HepG2 (cell line): Measurements from ENCODE around the gene PEAK1. TPM values are rescaled to one million over a fixed set of nuclear protein-coding genes. Genes with fewer than 3 reads are reported as not detected.

Source experiments
- ATAC-seq: fragments of 200-7000 bp; cut with Tn5 transposase; 3 replicates; pipeline ENCODE4 v1.9.1; 2020; ENCODE audit warnings: mild to moderate bottlenecking, moderate library complexity
- BruUV-seq: library from RNA; stranded (reverse); fragments of 400-500 nt; replicated peaks from 2 replicates; lab custom pipeline; 2021; lab: Mats Ljungman, UMichigan
- CTCF ChIA-PET: fragments of 300-600 bp; formaldehyde crosslinking; extraction: SDS; loops from one replicate; lab custom pipeline; 2021; ENCODE audit warnings: low total read pairs, inconsistent platforms, low intra/inter-chr PET ratio; lab: Yijun Ruan, JAX
- POLR2A ChIA-PET: fragments of 350-600 bp; sonication (Branson Sonifier 250); formaldehyde crosslinking; loops from one replicate; lab custom pipeline; 2020; ENCODE audit warnings: antibody characterized with exemption, inconsistent platforms; lab: Yijun Ruan, JAX
- DNase-seq: peaks from one replicate; pipeline ENCODE4 v3.0.0-alpha.2; 2015; ENCODE audit warnings: low spot score
- FAIRE-seq: peaks from 3 replicates; lab custom pipeline; 2011; peaks lifted over from hg19 to GRCh38; lab: Jason Lieb, UNC
- H2AFZ ChIP-seq: one replicate; pipeline ENCODE4 v1.6.1; 2011; ENCODE audit warnings: low read length, inconsistent platforms
- H3K27ac ChIP-seq: fragments of 300-600 bp; 3 replicates; pipeline ENCODE4 v1.8.0; 2011; ENCODE audit warnings: mixed run types, mild to moderate bottlenecking, mixed read lengths, low read length, inconsistent platforms; ENCODE audit not compliant: insufficient read depth; ENCODE audit errors: extremely low read length
- H3K27me3 ChIP-seq, 2 experiments: fragments of 200-600 bp in 1 of 2; 2 replicates in 1 of 2; 3 replicates in 1 of 2; pipeline versions ENCODE4 v1.6.0 to v1.8.0; 2011; ENCODE audit warnings: low read length in 2 of 2, mild to moderate bottlenecking in 2 of 2, moderate library complexity in 2 of 2, inconsistent platforms in 1 of 2; ENCODE audit not compliant: insufficient read depth in 2 of 2, control insufficient read depth in 1 of 2
- H3K36me3 ChIP-seq, 2 experiments: fragments of 200-600 bp in 1 of 2; replicated peaks in 1 of 2; 2 replicates in 1 of 2; 3 replicates in 1 of 2; pipeline versions ENCODE4 v1.5.1 to v1.8.0; 2011; ENCODE audit warnings: low read length in 2 of 2, inconsistent platforms in 1 of 2; ENCODE audit not compliant: insufficient read depth in 2 of 2, control insufficient read depth in 1 of 2
- H3K4me1 ChIP-seq: 2 replicates; pipeline ENCODE4 v1.5.1; 2012; ENCODE audit warnings: low read length, inconsistent platforms; ENCODE audit not compliant: insufficient read depth
- H3K4me2 ChIP-seq: 2 replicates; pipeline ENCODE4 v1.6.0; 2011; ENCODE audit warnings: low read depth, low read length, inconsistent platforms
- H3K4me3 ChIP-seq, 3 experiments: fragments of 200-600 bp in 1 of 3; sonication (generic), shearing (Covaris generic) in 1 of 3; replicated peaks in 1 of 3; 2 replicates each; pipeline ENCODE4 v1.5.1; 2011 to 2016; ENCODE audit warnings: low read length in 3 of 3, inconsistent platforms in 2 of 3, low read depth in 2 of 3, mild to moderate bottlenecking in 2 of 3, control low read depth in 1 of 3, mixed read lengths in 1 of 3; ENCODE audit not compliant: insufficient read depth in 1 of 3
- H3K79me2 ChIP-seq: one replicate; pipeline ENCODE4 v1.6.1; 2011; ENCODE audit warnings: low read length, inconsistent platforms; ENCODE audit not compliant: insufficient read depth
- H3K9ac ChIP-seq: 2 replicates; pipeline ENCODE4 v1.6.0; 2011; ENCODE audit warnings: mild to moderate bottlenecking, low read depth, low read length, inconsistent platforms; ENCODE audit not compliant: insufficient read depth
- H3K9me3 ChIP-seq: 2 replicates; pipeline ENCODE4 v1.5.1; 2012; ENCODE audit warnings: mild to moderate bottlenecking, low read length
- H4K20me1 ChIP-seq: 2 replicates; pipeline ENCODE4 v1.6.0; 2011; ENCODE audit warnings: inconsistent platforms, mild to moderate bottlenecking, low read length, moderate library complexity; ENCODE audit not compliant: insufficient read depth
- BORCS8-MEF2B ChIP-seq: sonication (generic); formaldehyde crosslinking; IDR thresholded peaks from 2 replicates; pipeline ENCODE4 v1.8.0; 2022; ENCODE audit warnings: mild to moderate bottlenecking, missing genetic modification reagents
- ELF1 ChIP-seq: sonication (generic); formaldehyde crosslinking; IDR thresholded peaks from 2 replicates; pipeline ENCODE4 v1.4.0; 2020; ENCODE audit warnings: missing genetic modification reagents
- FOXM1 ChIP-seq: sonication (generic); formaldehyde crosslinking; IDR thresholded peaks from 2 replicates; pipeline ENCODE4 v1.5.0; 2020; ENCODE audit warnings: missing genetic modification reagents
- JUND ChIP-seq: sonication (generic); formaldehyde crosslinking; IDR thresholded peaks from 2 replicates; pipeline ENCODE4 v1.8.0; 2022; ENCODE audit warnings: mild to moderate bottlenecking, missing genetic modification reagents
- MATR3 ChIP-seq: sonication (generic); formaldehyde crosslinking; IDR thresholded peaks from 2 replicates; pipeline ENCODE4 v1.4.0; 2020; ENCODE audit warnings: missing genetic modification reagents
- MYNN ChIP-seq: sonication (generic); formaldehyde crosslinking; IDR thresholded peaks from 2 replicates; pipeline ENCODE4 v1.4.0; 2020; ENCODE audit warnings: mild to moderate bottlenecking, low read depth, missing genetic modification reagents
- NAIF1 ChIP-seq: sonication (generic); formaldehyde crosslinking; IDR thresholded peaks from 2 replicates; pipeline ENCODE4 v1.5.0; 2020; ENCODE audit warnings: mild to moderate bottlenecking, missing genetic modification reagents, borderline replicate concordance
- NCOA1 ChIP-seq: sonication (generic); formaldehyde crosslinking; IDR thresholded peaks from 2 replicates; pipeline ENCODE4 v1.9.0; 2021; ENCODE audit warnings: missing genetic modification reagents
- SRF ChIP-seq: IDR thresholded peaks from 2 replicates; pipeline ENCODE4 v1.6.1; 2011; ENCODE audit warnings: mild to moderate bottlenecking, low read depth, low read length, moderate library complexity
- TCF7 ChIP-seq: sonication (generic); IDR thresholded peaks from 2 replicates; pipeline ENCODE4 v1.6.1; 2016; ENCODE audit warnings: antibody characterized with exemption, low read depth
- YEATS4 ChIP-seq: sonication (generic); formaldehyde crosslinking; IDR thresholded peaks from 2 replicates; pipeline ENCODE4 v1.4.0; 2020; ENCODE audit warnings: missing genetic modification reagents, borderline replicate concordance
- ZBTB1 ChIP-seq: sonication (generic); formaldehyde crosslinking; IDR thresholded peaks from 2 replicates; pipeline ENCODE4 v1.4.0; 2020; ENCODE audit warnings: missing genetic modification reagents, borderline replicate concordance
- ZIK1 ChIP-seq: sonication (generic); formaldehyde crosslinking; IDR thresholded peaks from 2 replicates; pipeline ENCODE4 v1.5.0; 2020; ENCODE audit warnings: mild to moderate bottlenecking, low read depth, missing genetic modification reagents, borderline replicate concordance
- ZMYM2 ChIP-seq: sonication (generic); formaldehyde crosslinking; IDR thresholded peaks from 2 replicates; pipeline ENCODE4 v1.8.0; 2022; ENCODE audit warnings: mild to moderate bottlenecking, missing genetic modification reagents
- ZNF33B ChIP-seq: sonication (generic); formaldehyde crosslinking; IDR thresholded peaks from 2 replicates; pipeline ENCODE4 v1.5.1; 2020; ENCODE audit warnings: mild to moderate bottlenecking, missing genetic modification reagents
- ZNF547 ChIP-seq: sonication (generic); formaldehyde crosslinking; IDR thresholded peaks from 2 replicates; pipeline ENCODE4 v1.5.1; 2020; ENCODE audit warnings: mild to moderate bottlenecking, missing genetic modification reagents
- ZNF614 ChIP-seq: IDR thresholded peaks from 2 replicates; pipeline ENCODE4 v1.6.1; 2018; ENCODE audit warnings: missing biosample characterization, missing genetic modification reagents, inconsistent platforms, borderline replicate concordance
- ZNF724P ChIP-seq: sonication (generic); formaldehyde crosslinking; IDR thresholded peaks from 2 replicates; pipeline ENCODE4 v1.8.0; 2022; ENCODE audit warnings: missing genetic modification reagents, borderline replicate concordance
- ZNF841 ChIP-seq: sonication (generic); formaldehyde crosslinking; IDR thresholded peaks from 2 replicates; pipeline ENCODE4 v1.8.1; 2023; ENCODE audit warnings: missing genetic modification reagents, borderline replicate concordance
- WGBS: methylation state at CpG from one replicate; pipeline ENCODE4 v1.1.6; 2017; ENCODE audit warnings: low lambda C conversion rate; 5-methylcytosine and 5-hydroxymethylcytosine counted together
- in situ Hi-C: cut with HindIII; loops from 2 replicates; pipeline ENCODE4 v1.10.0; 2017; ENCODE audit warnings: low pct_unique_long_range_greater_than_20kb; ENCODE audit not compliant: extremely low pct_ligation_motif_present
- intact Hi-C: fragments of 100-400 bp; cut with micrococcal nuclease; formaldehyde crosslinking; loops from one replicate; pipeline ENCODE4 v1.10.0; 2022; ENCODE audit not compliant: unreplicated experiment
- polyA plus RNA-seq, 8 experiments: library from polyadenylated mRNA; depleted of rRNA in 3 of 8; stranded (reverse) in 7 of 8; unstranded in 1 of 8; fragments of >200 nt; fragmentation: Illumina TruSeq in 4 of 8; extraction: Trizol in 4 of 8; gene quantifications; 2 replicates each; pipeline versions ENCODE4 v1.2.1 to v1.2.3, GENCODE V29; 2011 to 2016; ENCODE audit warnings: low read depth in 4 of 8, missing spikeins in 1 of 8, mixed read lengths in 1 of 8; ENCODE audit not compliant: insufficient read depth in 1 of 8
- total RNA-seq, 5 experiments: library from RNA; depleted of rRNA; stranded (reverse); fragments of >200 nt; fragmentation: Illumina TruSeq; extraction: Trizol; gene quantifications; 2 replicates each; pipeline ENCODE4 v1.2.3, GENCODE V29; 2016; ENCODE audit warnings: low read depth in 1 of 5

PEAK1 gene
- total and polyA plus RNA-seq, 2 of the 13 experiments (the other 11 are each of a cell fraction or from before 2014, with no cell fraction given), result 6.0 to 6.6 TPM

DNA sequence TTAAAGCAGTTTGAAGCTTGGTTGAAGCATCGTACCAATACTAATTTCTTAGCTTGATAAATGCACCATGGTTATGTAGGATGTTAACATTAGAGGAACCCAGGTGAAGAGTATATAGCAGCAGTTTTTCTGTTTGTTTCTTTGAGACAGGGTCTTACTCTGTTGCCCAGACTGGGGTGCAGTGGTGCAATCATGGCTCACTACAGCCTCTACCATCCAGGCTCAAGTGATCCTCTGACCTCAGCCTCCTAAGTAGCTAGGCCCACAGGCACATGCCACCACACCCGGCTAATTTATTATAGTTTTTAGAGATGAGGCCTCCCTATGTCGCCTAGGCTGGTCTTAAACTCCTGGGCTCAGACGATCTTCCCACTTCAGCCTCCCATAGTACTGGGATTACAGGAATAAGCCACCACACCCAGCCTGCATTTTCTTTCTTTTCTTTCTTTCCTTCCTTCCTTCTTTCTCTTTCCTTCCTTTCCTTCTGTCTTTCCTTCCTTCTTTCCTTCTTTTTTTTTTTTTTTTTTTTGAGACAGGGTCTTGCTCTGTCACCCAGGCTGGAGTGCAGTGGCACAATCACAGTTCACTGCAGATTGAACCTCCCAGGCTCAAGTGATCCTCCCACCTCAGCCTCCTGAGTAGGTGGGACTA, 6.1 kb downstream of the PEAK1 start:
- no TSS peak for BruUV-seq
- no peaks in the 10 kb centered on the region for H3K36me3 ChIP-seq
- ChIA-PET CTCF (no interaction called here), POLR2A (no interaction called here)
- 92% methylated on average over 4 of the region's 4 CpGs for WGBS
- FAIRE-seq, result no peak
- in situ Hi-C loops, result no loop called here
- DNase-seq, result no peak
- H3K4me2 ChIP-seq, result no peak overlapping the region
- H4K20me1 ChIP-seq, result peaks cover 9% of the 10 kb centered on the region; the same call in 1 of the 2 replicates
- peaks cover 37% of the 10 kb centered on the region for H3K4me1 ChIP-seq
- H3K9ac ChIP-seq, result no peak overlapping the region
- intact Hi-C loops, result no loop called here
- no peaks in the 10 kb centered on the region for H3K9me3 ChIP-seq
- ATAC-seq, result no peak
- H3K27me3 ChIP-seq, result no peaks in the 10 kb centered on the region; a peak in 1 of 5 replicates
- H3K79me2 ChIP-seq, result peaks cover 85% of the 10 kb centered on the region
- H3K4me3 ChIP-seq, result no peak overlapping the region
- H3K27ac ChIP-seq, result no peak overlapping the region
- H2AFZ ChIP-seq, result no peak overlapping the region
- TF ChIP-seq SRF (no peak), MATR3 (CRISPR knock-in tag) (no peak), NAIF1 (no peak), ZNF547 (no peak), ZNF724P (no peak), ZMYM2 (CRISPR knock-in tag) (no peak), MYNN (CRISPR knock-in tag) (no peak), NCOA1 (no peak), ZNF614 (no peak), ZBTB1 (CRISPR knock-in tag) (no peak), ELF1 (CRISPR knock-in tag) (no peak), ZIK1 (CRISPR knock-in tag) (no peak), TCF7 (no peak), BORCS8-MEF2B (CRISPR knock-in tag) (no peak), FOXM1 (no peak), ZNF33B (CRISPR knock-in tag) (no peak), YEATS4 (no peak), ZNF841 (CRISPR knock-in tag) (no peak), JUND (no peak)
